ENCODE results near the gene ARID4B.

Gene ARID4B

DNA sequence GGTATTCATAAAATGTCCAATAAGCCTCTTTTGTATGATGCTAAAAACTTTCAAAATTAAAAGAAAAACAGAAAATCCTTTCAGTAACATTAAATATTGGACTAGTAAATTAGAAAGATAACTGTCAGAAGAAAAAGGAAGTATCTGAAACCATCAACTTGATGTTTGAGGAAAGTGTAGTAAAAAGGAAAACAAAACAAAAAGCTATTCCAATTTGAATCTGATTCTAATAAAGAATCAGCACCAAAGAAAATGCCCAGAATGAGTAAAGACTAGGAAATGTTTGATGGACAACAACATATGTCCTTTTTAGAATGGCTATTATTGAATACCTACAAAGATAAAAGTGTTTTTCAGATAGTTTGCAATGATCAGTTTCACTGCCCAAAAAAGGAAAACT lies 87.0 kb downstream of the ARID4B start:
- no peak overlapping the region for H3K4me3 ChIP-seq
- no peak overlapping the region for H3K27ac ChIP-seq
- no peak for DNase-seq (ENCODE audit: low spot score)
- TF ChIP-seq, protein P1, sequence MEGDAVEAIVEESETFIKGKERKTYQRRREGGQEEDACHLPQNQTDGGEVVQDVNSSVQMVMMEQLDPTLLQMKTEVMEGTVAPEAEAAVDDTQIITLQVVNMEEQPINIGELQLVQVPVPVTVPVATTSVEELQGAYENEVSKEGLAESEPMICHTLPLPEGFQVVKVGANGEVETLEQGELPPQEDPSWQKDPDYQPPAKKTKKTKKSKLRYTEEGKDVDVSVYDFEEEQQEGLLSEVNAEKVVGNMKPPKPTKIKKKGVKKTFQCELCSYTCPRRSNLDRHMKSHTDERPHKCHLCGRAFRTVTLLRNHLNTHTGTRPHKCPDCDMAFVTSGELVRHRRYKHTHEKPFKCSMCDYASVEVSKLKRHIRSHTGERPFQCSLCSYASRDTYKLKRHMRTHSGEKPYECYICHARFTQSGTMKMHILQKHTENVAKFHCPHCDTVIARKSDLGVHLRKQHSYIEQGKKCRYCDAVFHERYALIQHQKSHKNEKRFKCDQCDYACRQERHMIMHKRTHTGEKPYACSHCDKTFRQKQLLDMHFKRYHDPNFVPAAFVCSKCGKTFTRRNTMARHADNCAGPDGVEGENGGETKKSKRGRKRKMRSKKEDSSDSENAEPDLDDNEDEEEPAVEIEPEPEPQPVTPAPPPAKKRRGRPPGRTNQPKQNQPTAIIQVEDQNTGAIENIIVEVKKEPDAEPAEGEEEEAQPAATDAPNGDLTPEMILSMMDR (IDR thresholded peaks at IDR 0.05): no peak

DNA sequence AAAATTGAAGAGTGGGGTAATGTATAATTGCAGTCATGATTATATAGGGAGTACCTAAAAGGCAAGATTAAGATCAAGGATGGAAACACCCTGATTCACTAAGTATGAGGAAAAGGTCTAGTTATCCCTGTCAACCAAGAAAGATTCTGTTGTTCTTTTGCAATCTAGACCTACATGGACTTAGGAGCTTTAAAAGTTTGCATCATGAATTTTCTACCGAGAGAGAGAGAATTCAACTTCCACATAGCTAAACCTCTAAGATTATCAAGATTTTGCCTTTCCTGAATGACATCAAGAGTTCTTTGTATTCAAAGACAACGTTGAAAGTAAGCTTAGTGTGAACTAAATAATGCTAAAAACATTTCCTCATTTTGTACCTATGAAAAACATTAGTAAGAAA lies 88.1 kb downstream of the ARID4B start:
- TF ChIP-seq, protein P1 (IDR thresholded peaks at IDR 0.05): no peak
- Histone ChIP-seq H3K27ac (no peak overlapping the region), H3K4me3 (no peak overlapping the region)
- no peak for DNase-seq (ENCODE audit: low spot score)

DNA sequence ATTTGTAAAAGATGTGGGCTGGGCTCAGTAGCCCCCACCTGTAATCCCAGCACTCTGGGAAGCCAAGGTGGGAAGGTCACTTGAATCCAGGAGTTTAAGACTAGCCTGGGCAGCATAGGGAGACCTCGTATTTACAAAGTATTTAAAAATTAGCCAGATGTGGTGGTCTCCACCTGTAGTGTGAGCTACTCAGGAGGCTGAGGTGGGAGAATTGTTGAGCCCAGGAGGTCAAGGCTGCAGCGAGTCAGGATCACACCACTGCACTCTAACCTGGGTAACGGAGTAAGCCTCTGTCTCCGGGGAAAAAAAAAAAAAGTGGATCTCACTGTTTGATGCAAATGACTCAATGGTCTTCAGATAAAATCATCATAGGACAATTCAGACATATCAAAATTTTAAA lies 89.4 kb downstream of the ARID4B start:
- Histone ChIP-seq H3K27ac (no peak overlapping the region), H3K4me3 (no peak overlapping the region)
- TF ChIP-seq, protein P1 (IDR thresholded peaks at IDR 0.05): no peak
- DNase-seq (ENCODE audit: low spot score): no peak

DNA sequence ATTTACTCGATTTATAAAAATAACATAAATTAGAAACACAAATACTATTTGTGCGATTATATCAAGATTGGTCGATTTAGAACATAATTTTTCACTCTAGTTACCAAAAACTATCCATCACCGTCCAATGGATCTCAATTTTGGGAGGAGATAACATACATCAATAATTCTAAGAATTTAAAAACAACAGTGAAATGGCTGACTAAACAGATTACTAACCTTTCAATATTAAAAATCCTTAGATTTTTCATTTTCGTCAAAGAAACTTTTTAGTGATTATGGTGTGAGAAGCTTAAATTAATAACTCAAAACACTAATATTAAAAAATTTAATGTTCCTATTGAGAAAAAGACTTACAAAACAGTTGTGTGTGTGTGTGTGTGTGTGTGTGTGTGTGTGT lies 91.9 kb downstream of the ARID4B start:
- no peak for DNase-seq (ENCODE audit: low spot score)
- TF ChIP-seq, protein P1 (IDR thresholded peaks at IDR 0.05): no peak

DNA sequence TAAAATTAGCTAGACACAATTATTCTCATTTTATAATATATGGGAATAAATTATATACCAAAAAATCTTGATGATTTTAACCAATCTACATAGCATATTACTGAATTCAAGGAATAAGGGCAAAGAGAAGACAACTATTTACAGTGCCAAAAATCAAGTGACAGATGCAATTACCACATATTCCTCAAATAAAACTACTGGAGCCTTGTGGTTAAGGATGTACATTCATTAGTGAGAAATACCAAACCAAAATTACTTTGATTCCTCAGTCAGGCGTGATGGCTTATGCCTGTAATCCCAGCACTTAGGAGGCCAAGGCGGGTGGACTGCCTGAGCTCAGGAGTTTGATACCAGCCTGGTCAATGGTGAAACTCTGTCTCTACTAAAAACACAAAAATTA lies 98.1 kb downstream of the ARID4B start:
- no peak overlapping the region for H3K4me3 ChIP-seq
- TF ChIP-seq, protein P1 (IDR thresholded peaks at IDR 0.05): no peak
- H3K27ac ChIP-seq: no peak overlapping the region
- DNase-seq (ENCODE audit: low spot score): no peak

More for the DNA sequence above, 91.9 kb downstream of the ARID4B start:
- H3K4me3 ChIP-seq: no peak overlapping the region
- no peak overlapping the region for H3K27ac ChIP-seq

DNA sequence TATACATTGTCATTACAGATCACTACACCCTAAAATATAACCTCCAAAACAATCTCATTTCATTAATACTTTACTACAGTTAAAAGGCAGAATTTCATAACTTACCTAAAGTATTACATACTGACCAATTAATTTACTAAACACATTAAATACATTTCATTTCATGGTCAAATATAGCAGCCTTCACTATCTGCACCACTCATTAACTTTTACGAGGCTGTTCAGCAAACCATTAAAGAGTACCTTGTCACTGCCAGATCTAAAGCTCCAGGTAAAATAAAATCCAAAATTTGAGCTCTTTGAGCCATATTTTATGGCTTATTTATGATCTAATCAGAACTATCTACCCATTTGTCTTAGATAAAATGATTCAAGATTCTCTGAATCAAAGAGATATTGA lies 100.6 kb downstream of the ARID4B start:
- Histone ChIP-seq H3K4me3 (no peak overlapping the region), H3K27ac (no peak overlapping the region)
- TF ChIP-seq, protein P1 (IDR thresholded peaks at IDR 0.05): no peak
- no peak for DNase-seq (ENCODE audit: low spot score)

DNA sequence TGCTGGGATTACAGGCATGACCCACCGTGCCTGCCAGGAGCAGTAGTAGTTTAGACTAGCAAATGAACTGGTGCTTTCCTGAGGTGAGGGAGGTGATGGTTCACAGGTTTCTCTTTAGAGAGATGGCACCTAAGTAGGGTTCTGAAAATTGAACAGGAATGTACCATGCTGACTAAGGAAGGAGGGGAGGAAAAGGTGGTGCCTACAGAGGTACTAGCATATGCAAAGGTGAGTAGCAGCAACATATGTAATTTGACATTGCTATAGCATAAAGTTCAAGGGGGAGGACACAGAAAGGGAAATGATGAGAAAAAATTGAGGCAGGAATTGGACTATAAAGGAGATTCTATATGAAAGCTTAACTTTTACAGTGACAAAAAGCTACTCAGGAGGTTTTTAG lies 101.0 kb downstream of the ARID4B start:
- DNase-seq (ENCODE audit: low spot score): no peak
- H3K27ac ChIP-seq: no peak overlapping the region

More for the DNA sequence above, 101.0 kb downstream of the ARID4B start:
- H3K4me3 ChIP-seq: no peak overlapping the region
- TF ChIP-seq, protein P1 (IDR thresholded peaks at IDR 0.05): no peak

Data from coronary artery (tissue), 2 donors.